Epithelial cell of esophagus (primary cell): ENCODE results near the gene XYLT2.

Experiments
- DNase-seq: peaks from one replicate; pipeline ENCODE4 v3.0.0; 2010; ENCODE audit warnings: low read depth
- H3K4me3 ChIP-seq: 2 replicates; pipeline ENCODE4 v1.5.1; 2011; ENCODE audit warnings: mild to moderate bottlenecking, low read length, control low read depth
- TF ChIP-seq, protein P1 (sequence below): IDR thresholded peaks from 2 replicates; pipeline ENCODE4 v1.5.1; 2011; ENCODE audit warnings: low read depth, mild to moderate bottlenecking, low read length, control low read depth, inconsistent platforms; ENCODE audit not compliant: insufficient read depth; ENCODE audit errors: missing control alignments

The XYLT2 gene

DNA sequence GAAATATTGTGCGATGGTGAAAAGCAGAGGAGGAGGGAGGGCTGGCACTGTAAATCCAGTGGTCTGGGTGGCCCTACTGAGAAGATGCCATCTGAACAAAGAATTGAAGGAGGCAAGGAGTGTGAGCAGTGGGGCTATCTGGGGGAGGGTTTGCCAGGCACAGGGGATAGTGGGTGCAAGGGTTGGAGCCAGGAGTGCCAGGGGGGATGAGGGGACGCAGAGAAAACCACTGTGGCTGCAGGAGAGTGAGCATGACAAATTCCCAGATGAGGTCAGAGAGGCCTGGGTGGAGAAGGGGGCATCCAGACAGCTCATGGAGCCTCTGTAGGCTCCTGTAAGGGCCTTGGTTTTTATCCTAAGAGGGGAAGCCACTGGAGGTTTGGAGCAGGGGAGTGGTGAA lies 4.8 kb downstream of the XYLT2 start:
- DNase-seq: no peak
- no peak overlapping the region for H3K4me3 ChIP-seq
- TF ChIP-seq, protein P1, sequence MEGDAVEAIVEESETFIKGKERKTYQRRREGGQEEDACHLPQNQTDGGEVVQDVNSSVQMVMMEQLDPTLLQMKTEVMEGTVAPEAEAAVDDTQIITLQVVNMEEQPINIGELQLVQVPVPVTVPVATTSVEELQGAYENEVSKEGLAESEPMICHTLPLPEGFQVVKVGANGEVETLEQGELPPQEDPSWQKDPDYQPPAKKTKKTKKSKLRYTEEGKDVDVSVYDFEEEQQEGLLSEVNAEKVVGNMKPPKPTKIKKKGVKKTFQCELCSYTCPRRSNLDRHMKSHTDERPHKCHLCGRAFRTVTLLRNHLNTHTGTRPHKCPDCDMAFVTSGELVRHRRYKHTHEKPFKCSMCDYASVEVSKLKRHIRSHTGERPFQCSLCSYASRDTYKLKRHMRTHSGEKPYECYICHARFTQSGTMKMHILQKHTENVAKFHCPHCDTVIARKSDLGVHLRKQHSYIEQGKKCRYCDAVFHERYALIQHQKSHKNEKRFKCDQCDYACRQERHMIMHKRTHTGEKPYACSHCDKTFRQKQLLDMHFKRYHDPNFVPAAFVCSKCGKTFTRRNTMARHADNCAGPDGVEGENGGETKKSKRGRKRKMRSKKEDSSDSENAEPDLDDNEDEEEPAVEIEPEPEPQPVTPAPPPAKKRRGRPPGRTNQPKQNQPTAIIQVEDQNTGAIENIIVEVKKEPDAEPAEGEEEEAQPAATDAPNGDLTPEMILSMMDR: no peak

DNA sequence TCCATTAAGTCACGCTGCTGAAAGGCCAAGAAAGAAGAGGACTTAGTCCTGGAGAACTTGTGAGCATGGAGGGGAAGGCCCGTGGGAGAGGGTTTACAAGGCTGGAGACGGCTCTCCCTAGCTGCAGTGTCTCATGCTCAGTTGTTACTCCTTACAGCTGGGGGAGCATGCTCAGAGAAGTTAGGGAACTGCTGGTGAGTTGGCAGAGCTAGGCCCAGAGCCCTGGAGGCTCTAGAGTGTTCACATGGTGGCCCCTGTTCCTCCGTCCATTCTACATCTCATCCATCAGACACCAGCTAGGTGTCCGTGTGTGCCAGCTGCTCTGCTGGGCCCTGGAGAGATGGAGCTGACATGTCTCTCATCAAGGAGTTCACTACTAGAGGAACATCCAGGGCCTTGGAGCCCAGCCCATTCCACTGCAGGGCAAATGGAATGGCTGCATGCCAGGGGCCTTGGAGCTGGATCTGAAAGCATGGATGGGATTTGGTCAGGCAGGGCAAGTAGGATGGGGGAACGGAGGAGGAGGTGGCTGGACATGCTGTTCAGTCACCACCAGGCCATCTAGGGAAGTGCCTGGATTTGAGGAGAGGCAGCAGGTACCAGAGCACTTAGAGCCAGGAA lies 6.3 kb downstream of the XYLT2 start:
- no peak overlapping the region for H3K4me3 ChIP-seq
- DNase-seq: no peak
- TF ChIP-seq, protein P1: no peak

DNA sequence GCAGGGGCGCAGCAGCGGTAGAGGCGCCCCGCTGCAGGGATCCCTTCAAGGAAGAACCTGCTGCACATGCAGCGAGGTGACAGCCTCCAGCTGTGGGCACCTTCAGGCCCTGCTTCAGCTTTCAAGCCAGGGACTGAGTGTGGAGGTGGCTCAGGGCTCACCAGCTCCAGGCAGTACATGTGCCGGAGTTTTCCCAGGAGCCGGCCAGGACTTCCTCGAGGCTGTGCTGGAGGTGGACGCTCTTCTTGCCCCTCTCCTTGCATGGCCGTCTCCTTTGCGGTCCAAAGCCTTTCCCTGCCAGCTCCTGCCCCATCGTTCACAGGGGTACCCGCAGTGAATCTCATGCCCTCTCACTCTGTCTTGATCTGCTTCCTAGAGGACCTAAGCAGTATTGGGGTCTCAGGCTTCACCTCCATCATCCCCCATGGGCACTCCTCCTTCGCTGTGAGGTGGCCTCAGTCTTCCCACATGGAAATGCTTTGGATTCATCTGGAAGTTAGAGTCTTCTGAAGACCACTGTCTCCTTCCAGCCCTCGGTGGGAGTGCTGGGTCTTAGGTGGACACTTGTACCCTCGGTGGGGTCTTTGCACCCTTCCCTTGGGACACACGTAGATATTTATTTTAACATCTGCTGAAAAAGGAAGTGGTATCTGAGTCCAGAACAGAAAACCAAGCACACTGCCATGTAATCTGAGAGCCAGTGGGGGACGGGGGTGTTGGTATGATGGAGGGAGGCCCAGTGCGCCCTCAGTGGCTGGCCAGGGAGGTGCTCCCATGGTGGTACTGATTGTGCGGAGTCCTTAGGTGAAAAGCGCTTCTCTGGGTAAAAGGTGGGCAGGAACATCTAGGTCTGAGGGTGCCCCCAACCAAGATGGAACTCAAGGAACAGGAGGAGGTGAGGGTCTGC lies 7.0 kb downstream of the XYLT2 start:
- no peak for DNase-seq
- no peak overlapping the region for H3K4me3 ChIP-seq
- TF ChIP-seq, protein P1: no peak

DNA sequence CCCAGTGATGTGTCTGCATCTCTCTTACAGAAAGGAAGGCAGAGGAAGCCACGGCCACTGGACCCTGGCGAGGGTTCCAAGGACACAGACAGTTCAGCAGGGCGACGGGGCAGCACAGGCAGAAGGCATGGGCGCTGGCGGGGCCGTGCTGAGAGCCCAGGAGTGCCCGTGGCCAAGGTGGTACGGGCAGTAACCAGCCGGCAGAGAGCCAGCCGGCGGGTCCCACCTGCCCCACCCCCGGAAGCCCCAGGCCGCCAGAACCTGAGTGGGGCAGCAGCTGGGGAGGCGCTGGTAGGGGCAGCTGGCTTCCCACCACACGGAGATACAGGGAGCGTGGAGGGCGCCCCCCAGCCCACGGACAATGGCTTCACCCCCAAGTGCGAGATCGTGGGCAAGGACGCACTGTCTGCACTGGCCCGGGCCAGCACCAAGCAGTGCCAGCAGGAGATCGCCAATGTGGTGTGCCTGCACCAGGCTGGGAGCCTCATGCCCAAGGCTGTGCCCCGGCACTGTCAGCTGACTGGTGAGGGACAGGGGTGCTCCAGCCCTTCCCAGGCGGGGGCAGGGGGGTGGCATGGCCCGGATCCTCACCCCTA lies 7.8 kb downstream of the XYLT2 start:
- no peak overlapping the region for H3K4me3 ChIP-seq
- DNase-seq: no peak
- TF ChIP-seq, protein P1: no peak

DNA sequence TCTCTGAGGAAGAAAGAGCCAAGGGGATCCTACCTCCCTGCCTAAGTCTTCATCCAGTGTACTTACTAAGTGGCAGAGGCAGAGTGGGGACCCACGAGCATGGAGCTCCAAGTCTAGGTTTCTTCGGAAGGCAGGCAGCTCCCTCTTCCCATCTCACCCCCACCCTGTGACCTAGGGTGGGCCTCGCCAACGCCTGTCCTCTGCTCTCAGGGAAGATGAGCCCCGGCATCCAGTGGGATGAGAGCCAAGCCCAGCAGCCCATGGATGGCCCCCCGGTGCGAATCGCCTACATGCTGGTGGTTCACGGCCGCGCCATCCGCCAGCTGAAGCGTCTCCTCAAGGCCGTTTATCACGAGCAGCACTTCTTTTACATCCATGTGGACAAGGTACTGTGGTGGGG lies 8.3 kb downstream of the XYLT2 start:
- TF ChIP-seq, protein P1: no peak
- H3K4me3 ChIP-seq: no peak overlapping the region
- no peak for DNase-seq

DNA sequence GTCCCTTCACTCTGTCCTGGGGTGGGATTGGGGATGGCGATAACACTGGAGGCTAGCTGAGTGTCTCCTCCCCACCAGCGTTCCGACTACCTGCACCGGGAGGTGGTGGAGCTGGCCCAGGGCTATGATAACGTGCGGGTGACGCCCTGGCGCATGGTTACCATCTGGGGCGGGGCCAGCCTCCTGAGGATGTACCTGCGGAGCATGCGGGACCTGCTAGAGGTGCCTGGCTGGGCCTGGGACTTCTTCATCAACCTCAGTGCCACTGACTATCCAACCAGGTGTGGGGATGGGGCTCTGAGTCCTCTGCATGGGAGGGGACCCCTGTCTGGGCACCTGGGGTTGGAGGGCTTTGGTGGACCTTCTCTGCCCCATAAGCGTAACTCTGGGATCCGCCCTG lies 8.8 kb downstream of the XYLT2 start:
- TF ChIP-seq, protein P1: no peak
- no peak overlapping the region for H3K4me3 ChIP-seq
- no peak for DNase-seq
